ENCODE measurements around the gene CACNA1C.

Gene CACNA1C

DNA sequence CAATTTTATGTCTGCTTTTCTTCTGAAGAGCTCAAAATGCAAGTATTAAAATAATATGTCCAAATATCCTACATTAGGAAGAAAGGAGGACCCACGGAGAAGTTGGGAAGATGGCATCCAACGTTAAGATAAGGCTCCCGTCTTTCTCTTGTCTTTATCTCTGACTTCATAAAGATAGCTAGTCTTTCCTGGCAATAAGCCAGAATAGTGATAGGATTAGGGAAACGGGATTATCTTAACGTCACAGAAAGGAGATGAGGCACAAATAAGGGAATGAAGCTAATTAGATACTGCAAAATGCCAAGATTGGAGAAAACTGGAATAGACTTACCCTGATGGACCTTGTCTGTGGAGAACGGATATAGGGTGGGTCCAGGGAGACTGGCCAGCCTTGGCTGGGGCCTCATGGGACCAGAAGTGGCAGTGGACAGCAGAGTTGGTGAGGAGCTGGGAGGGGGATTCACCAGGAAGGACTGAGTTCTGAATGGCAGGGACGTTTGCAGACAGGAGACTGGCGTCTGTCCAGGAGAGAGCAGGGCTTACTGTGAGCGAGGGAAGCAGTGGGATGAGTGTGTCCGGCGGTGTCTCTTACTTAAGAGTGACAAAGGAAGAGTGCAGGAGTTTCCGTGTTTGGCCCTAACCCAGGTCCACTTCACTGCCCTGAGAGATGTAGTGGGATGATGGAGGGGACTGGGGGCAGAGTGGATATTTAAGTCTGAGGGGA, 119.9 kb downstream of the CACNA1C start:
- DNase-seq: no peak

DNA sequence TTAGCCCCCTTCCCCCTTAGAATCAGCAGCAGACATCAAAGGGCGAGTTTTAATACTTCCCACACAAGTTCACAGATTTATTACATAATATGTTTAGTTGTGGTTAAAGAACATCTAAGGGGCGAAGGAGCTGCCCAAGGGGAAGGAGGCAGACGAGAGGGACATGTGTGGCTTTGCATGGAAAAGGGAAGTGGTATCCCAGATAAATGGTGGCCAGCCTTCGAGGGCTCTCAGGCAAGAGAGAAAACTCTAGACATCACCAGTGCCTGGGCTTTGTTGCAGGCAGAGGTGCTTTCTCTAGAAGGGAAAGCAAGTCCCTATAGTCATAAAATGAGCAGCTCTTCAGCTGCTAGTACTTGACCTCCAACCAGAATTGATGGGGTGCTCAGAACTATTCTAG, 121.2 kb downstream of the CACNA1C start:
- no peak for DNase-seq

DNA sequence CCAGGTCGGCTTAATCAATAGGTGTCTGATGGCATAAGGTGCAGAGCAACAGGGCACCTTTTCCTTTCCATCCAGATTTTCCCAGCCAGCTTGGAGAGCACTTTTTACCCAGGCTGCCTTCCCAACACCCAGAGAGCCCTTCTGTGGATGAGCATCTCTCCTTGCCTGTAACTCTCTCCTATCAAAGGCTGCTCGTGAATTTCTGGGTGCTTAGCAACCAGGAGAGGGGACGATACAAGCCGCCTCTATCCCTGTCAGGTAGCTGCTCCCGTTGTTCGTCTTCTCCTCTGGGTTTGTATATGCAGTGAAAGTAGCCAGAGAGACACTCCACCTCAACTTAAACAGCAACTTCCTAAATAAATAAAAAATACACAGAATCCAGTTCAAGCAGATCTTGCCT, 124.2 kb downstream of the CACNA1C start:
- DNase-seq: no peak

DNA sequence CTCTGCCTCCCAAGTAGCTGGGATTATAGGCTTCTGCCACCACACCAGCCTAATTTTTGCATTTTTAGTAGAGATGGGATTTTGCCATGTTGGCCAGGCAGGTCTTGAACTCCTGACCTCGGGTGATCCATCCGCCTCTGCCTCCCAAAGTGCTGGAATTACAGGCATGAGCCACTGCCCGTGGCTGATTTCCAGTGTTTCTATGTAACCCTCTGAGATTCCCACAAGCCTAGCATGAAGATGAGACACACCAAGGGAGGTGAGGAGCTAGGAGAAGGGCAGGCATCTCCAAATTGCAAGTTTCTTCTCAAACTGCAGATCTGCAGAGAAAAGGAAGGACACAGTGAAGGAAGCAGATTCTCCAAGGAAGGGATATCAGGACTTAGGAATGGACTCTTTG, 125.0 kb downstream of the CACNA1C start:
- no peak for DNase-seq

DNA sequence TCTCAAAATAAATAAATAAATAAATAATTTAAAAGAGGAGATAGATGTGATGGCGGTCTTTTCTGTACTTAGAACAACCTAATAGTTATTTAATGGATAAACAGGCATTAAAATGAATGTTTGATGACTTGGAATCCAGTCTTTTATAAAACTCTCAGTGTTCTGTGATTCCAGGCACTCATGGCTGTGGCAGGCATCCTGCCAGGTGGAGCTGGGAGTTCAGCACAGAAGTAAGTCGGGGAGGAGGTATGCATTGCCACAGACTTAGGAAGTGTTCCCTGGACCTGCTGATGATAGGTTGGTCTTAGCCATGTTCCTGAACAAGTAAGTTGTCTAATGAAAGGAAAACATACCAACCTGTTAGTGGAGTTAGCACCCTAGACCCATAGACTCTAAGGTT, 126.3 kb downstream of the CACNA1C start:
- no peak for DNase-seq

DNA sequence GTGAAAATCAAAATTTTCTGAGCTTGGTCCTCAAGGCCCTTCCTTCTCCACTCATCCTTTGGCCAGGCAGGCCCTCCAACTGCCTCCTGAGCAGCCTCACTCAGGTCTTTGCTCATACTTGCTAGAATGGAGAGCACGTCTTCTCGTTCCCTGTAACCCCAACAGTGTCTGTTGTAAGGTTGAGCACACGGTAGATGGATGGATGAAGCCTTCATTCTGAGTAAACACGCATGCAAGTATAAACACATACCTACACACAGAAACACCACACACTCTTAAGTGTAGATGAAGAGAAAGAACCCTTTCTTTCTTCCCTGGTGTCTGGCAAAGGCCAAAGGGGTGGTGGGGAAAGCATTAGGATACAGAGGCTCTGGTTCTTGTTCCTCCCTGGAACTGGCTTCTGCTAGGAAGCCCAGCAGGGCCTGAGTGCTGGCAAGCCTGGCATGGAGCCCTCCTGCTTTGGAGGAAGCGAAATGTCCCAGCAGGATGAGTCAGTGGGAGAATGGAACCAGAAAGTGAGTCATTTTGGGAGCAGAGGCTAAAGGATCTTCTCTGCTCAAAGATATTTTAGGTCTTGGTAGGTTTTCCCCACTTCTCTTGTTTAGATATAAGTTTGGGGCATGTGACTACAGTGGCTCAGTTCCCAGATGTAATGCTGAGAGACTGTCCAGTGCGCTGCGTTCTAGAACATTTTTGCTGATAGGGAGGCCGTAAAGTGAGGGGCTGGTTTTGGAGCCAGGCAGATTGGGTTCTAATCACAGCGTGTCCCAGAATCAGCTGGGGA, 127.4 kb downstream of the CACNA1C start:
- peak in 1 of 2 experiments; percentile 25 for DNase-seq

DNA sequence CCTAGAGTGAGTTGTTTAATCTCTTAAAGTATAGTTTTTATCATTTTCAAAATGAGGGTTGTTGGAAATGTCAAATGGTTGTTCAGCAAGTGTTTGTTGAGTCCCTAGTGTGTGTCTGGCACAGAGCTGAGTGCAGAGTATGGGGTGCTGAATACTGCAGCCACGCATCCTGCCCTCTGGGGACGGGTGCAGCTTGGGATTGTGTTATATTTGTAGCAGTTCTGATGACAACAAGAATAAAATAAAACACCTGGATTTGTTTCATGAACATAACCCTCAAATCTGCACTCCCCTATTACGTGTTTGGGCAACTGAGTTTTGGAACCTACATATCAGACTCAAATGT, 127.9 kb downstream of the CACNA1C start:
- DNase-seq: no peak

DNA sequence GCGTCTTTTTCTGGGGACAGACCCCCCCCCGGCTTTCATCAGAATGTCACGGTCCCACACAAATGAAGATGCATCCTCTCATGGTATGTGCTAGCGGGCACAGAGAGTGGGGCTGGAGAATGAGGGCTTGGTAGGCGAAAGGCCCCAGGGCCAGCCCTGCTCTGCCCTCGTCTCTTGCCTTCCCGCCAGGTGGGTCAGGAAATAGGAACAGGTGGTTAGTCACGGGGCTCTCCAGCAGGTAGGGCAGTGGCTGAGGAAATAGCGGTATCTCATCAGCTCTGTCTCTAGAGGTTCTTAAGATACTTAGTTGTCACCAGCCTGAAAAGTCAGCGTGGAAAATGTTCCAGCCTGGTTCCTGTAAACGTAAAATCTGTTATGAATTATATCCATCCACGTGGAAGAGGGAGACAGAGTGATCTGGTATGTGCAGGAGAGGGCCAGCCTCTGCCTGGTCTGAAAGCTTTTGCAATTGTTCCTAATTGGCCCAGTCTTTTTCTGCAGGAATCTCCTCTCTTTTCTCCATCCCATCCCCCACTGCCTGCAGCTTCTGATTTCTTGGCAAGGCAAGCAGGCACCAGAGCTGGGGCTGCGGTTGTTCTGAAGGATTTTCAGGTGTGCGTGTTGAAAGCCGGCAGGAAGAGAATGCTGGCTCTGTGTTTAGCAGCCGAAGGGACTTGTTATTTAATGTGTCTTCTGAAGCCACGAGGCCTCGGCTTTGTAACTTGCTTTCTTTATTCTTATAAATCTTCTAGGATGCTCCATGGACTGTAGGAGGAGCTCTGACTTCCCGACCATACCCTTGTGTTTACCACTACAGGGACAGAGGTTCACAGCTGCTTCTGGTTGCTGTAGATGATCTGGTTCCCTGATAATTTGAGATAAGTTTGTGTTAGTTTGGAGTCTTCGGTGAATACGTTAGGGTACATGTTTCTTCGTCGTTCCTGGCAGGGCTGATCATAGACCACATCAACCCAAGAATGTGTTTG, 131.1 kb downstream of the CACNA1C start:
- DNase-seq: no peak

DNA sequence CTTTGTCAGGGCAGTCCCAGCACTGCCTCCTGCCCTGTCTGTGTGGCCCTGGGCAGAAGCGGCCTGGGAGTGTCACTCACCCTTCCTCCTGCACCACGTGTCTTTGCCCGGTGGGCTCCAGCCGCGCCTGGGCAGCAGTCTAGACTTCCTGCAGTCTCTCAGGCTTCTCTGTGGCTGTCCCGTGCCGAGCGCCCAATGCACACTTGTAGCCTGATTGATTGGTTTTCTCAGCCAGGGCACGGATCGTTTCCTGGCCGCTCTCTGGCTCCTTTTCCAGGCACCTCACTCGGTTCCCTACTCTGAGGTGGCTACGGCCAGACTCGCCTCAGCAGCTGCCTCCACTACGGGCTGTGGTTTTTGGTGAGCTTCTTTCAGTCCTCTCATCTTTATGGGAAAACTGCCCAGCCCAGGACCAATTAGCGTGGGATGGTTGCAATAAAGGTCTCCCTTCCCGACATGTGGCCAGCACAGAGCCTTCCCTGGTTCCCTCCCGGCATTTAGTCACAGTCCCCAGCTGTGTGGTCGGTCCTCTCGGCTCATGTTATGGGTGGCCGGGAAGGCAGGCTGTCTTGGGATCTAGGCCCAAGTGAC, 133.1 kb downstream of the CACNA1C start:
- no peak for DNase-seq

DNA sequence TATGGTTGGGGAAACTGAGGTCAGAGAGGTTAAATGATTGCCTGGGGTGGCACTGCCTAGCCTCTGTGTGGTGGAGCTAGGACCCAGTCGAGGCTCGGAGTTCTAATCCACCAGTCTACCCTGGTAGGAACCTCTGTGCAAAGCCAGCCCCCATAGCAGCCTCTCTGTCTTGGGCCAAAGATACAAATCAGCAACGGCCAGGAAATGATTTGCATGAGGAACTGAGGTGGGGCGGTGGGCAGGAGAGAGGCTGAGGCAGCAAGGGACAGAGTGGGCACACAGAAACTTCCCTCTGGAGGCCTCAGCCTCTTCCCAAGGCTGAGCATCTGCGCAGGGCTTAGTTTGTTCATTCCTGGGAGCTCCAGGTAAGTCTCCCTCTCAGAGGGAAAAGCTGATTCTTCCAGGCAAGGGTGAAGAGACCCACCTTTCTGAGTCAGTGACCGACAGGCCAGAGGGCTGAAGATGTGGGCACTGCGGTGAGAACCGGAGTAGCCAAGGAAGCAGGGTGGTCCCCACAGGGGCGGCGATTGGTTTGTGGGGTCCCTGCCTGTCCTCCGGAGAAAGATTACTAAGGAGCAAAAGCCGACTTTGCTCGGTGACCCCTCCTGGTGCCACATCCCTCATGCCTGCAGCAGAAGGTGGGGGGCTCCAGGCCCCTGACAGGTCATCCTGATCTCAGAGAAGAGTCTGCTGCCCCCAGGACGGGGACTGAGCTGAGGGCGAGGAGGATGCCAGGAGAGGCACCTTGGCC, 134.6 kb downstream of the CACNA1C start:
- no peak for DNase-seq

DNA sequence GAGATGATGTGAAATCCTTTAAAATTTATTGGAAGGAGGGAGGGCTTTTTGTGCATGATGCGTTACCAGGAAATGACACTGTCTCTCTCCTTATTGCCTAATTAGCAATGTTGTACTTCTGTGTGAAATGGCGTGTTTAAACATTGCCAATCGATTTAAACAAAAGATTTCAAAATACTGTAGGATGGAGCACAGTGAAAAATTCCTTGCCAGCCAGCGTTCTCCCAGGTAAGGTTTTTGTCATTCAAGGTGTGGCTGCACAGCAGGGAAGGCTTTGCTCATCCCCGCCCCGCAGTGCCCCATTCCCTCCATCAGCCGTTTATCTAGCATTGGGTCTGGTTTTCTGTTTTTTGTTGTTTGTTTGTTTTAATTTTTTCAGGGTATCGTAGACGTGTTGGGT, 137.3 kb downstream of the CACNA1C start:
- DNase-seq: no peak

DNA sequence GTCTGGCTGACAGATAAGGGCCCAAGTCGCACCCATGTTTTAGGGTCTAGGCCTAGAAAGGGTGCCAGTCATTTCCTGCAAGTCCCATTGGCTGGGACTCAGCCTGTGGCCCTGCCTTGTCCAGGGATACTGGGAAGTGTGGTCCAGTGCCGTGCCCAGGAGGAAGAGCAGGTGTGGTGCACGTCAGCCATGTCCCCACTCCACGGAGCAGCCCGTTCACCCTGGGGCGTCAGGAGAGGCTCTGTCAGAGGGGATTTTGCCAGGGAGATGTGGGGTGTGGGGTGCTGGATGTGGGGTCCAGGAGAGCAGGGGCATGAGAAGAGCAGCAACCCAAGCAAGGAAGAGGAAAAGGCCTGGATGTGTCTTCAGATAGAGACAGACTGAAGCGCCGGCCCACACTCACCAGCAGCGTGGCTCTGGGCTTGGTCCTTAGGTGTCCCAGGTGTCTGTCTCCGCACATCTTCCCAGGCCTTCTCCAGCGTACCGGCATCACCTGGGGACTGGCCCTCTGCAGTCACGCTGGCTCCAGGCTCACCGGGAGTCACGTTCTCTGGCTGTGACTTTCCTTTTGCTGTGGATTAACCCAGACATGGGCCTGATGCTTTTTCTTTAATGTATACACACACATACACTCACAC, 138.2 kb downstream of the CACNA1C start:
- no peak for DNase-seq

DNA sequence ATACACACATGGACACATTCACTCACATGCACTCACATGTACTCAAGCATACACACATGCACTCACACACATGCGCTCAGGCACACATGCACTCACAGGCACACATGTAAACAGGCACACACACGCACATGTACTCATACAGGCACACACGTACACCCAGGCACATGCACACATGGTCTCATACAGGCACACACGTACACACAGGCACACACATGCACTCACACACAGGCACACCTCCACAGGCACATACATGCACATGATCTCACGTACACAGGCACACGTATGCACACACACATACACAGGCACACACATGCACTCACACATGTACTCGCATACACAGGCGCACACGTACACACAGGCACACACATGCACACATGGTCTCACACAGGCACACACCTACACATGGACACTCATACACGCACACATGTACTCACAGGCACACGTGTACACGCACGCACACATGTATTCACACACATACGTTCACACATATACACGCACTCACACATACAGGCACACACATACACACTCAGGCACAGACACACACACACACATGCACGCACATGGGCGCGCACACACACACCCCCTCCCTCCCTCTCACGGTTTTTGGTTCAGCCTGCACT, 138.9 kb downstream of the CACNA1C start:
- DNase-seq: no peak

DNA sequence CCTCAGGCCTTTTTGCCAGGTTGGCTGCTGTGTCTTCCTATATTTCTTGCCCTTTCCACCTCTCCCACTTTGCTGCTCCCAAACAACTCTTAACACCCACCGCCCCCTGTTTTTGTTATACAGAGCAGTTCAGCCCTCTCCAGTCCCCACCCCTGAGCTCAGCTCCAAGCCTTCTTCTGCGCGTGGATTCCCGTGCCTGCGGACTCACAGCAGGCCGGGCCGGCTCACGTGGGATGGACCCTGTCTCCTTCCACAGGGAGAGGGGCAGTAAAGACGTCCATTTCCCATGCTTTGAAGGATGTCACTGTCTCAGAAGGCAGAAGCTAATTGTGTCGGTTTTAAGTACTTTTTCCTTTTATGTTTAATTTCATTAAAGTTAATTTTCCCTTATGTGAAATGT, 139.4 kb downstream of the CACNA1C start:
- DNase-seq: no peak

DNA sequence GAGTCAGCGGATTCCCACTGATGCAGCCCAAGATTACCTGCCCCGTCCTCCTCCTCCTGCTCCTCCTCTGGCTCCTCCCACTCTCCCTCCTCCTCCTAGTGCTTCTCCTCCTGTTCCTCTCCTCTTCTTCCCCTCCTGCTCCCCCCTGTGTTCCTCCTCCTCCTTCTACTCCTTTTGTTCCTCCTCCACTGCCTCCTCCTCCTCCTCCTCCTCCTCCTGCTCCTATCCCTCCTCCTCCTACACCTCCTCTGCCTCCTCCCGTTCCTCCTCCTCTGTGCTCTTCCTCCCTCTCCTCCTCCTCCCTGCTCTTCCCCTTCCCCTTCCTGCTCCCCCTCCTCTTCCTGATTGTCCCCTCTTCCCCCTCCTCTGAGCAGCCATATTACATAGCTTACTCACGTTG, 141.3 kb downstream of the CACNA1C start:
- DNase-seq: no peak

DNA sequence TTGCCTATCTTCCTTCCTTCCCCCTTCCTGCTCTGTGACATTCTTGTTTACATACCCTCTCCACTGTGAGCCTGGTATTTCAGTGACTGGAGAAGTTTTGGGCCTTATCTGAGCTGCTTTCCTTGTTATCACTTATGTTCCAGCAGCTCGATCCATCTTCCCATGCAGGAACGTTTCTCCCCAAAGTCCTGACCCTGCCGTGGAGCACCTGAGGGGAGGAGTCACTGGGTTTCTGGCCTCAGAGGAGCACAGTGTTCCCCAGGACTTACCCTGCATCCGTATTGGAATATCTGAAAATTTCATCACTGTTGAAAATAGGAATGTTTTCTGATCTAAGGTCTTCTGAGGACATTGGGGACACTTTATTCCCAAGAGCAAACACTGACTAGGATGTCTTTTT, 141.8 kb downstream of the CACNA1C start:
- no peak for DNase-seq

DNA sequence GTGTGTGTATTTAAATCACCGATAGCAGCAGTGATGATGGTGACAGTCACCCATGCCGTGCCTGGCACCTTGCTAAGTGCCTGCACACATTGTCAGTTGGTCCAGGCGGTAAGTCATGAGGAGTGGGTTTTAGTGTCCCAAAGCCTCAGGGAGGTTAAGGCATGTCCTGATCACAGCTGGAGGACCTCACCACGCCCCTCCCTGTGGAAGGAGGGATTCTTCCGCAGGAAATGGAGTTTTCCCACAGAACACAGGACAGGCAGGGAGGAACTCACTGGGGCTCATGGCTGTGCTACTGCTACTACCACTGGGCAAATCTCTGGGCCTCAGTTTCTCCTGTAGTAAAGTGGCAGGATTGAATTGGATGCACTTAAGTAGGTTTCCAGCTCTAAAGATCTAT, 142.3 kb downstream of the CACNA1C start:
- no peak for DNase-seq

DNA sequence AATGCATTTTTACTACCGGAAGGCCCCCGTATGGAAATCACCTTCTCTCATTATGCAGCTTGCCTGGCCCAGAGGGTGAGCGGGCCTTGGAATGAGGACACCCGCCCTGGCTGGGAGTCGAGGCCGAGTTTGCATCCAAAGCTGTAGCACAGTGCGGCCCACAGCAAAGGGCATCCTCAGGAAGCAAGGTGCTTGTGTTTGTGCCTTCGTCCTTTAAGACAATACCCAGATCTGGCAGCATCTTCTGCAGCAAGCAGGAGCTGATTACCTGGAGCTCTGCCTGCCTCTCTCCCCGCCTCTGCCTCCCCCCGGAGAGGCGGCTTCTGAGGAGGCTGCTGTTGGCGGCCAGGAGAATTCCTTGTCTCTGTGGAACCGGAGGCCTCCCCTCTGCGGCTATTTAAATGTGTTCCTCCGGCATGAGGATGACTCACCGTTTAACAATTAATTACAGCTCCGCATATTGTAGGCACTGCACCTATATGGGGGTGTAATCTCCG, 145.3 kb downstream of the CACNA1C start:
- peak in 1 of 2 experiments; percentile 40 for DNase-seq

DNA sequence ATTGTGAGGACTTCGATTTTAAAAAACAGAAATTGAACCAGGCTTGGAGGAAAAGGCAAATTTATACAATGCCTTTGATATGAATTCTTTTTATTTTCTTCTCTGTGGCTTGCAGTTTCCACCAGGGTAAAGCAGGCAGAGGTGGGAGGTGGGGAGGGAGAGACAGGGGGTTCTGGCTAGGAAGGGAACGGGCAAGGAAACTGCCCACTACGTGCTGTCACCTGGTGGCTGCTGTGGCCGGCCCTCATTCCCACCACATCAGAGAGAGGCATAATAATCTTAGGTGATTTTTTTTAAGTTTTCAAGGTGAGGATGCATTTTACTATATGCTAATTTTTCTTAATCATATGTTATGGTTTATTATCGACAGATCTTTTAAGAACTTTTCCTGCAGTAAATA, 145.8 kb downstream of the CACNA1C start:
- no peak for DNase-seq

DNA sequence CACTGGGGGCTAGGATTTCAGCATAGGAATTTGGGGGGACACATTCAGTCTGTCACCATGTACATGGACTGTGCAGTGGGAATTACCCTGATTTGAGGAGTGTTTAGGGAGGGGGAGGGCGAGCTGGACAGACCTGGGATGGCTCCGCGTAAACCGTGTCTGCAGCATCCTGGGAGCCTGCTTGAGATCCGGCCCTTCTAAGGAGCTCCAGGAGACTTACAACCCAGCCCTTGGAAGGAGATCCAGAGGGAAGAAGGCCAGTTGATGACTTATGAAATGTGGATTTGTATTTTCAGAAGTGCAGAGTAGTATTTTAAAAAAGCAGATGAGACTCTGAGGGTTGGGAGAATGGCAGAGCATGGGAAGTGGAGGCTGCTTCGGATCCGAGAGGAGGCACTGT, 153.2 kb downstream of the CACNA1C start:
- no peak for DNase-seq
